Calu3 (cell line): ENCODE results near the gene SUV39H1. TPM values are rescaled to one million over a fixed set of nuclear protein-coding genes. Genes with fewer than 3 reads are reported as not detected.

ENCODE experiments used
- BruUV-seq: library from RNA; stranded (reverse); fragments of 400-500 nt; replicated peaks from 2 replicates; lab custom pipeline; 2021; lab: Mats Ljungman, UMichigan
- CTCF ChIA-PET: fragments of 300-600 bp; sonication (Branson Sonifier 250); formaldehyde crosslinking; loops from one replicate; lab custom pipeline; 2022; ENCODE audit warnings: antibody characterized with exemption; lab: Charles Lee
- DNase-seq: peaks from one replicate; pipeline ENCODE4 v3.0.0; 2022
- H3K27ac Mint-ChIP-seq: one replicate; pipeline ENCODE4 v1.8.0; 2022; ENCODE audit warnings: mixed read lengths; ENCODE audit not compliant: unreplicated experiment
- H3K27me3 Mint-ChIP-seq: one replicate; pipeline ENCODE4 v1.8.0; 2022; ENCODE audit warnings: mixed read lengths; ENCODE audit not compliant: unreplicated experiment
- H3K36me3 Mint-ChIP-seq: one replicate; pipeline ENCODE4 v1.8.0; 2022; ENCODE audit warnings: mild to moderate bottlenecking, moderate library complexity, mixed read lengths; ENCODE audit not compliant: insufficient read depth, unreplicated experiment
- H3K4me1 Mint-ChIP-seq: one replicate; pipeline ENCODE4 v1.8.0; 2022; ENCODE audit warnings: mild to moderate bottlenecking, low read depth, mixed read lengths; ENCODE audit not compliant: unreplicated experiment
- H3K4me3 Mint-ChIP-seq: one replicate; pipeline ENCODE4 v1.8.0; 2022; ENCODE audit warnings: mild to moderate bottlenecking, low read depth, moderate library complexity, mixed read lengths; ENCODE audit not compliant: unreplicated experiment
- H3K9me3 Mint-ChIP-seq: one replicate; pipeline ENCODE4 v1.8.0; 2022; ENCODE audit warnings: low read depth, mixed read lengths; ENCODE audit not compliant: unreplicated experiment
- CTCF ChIP-seq: fragments of 200-600 bp; IDR thresholded peaks from one replicate; pipeline ENCODE4 v1.8.0; 2022; ENCODE audit warnings: antibody characterized with exemption; ENCODE audit not compliant: unreplicated experiment
- intact Hi-C: fragments of 100-400 bp; cut with micrococcal nuclease; formaldehyde crosslinking; loops from one replicate; pipeline ENCODE4 v1.10.0; 2022; ENCODE audit not compliant: unreplicated experiment
- total RNA-seq: library from RNA; stranded (reverse); gene quantifications from 2 replicates; pipeline ENCODE4 v1.2.3, GENCODE V29; 2022

Gene SUV39H1
- total RNA-seq, 1 experiment from 2014 or later: 20.8 TPM

GRCh38 chrX:48663241-48663640 lies 33.3 kb upstream of the SUV39H1 start:
- Mint-ChIP-seq H3K27ac (no peak overlapping the region), H3K4me3 (no peak overlapping the region), H3K4me1 (no peaks in the 10 kb centered on the region), H3K27me3 (no peaks in the 10 kb centered on the region), H3K9me3 (no peaks in the 10 kb centered on the region), H3K36me3 (no peaks in the 10 kb centered on the region)
- CTCF ChIA-PET: no interaction called here
- no TSS peak for BruUV-seq
- no peak for TF ChIP-seq CTCF
- intact Hi-C loops: no loop called here
- DNase-seq: no peak

- H3K36me3 Mint-ChIP-seq: no peaks in the 10 kb centered on the region
- no peak for DNase-seq
- CTCF ChIA-PET: no interaction called here
- no peaks in the 10 kb centered on the region for H3K27me3 Mint-ChIP-seq
- H3K9me3 Mint-ChIP-seq: no peaks in the 10 kb centered on the region
- no peaks in the 10 kb centered on the region for H3K4me1 Mint-ChIP-seq
- intact Hi-C loops: no loop called here
- H3K27ac Mint-ChIP-seq: no peak overlapping the region
- BruUV-seq: no TSS peak
- H3K4me3 Mint-ChIP-seq: no peak overlapping the region
- TF ChIP-seq CTCF: no peak
These were observed 32.4 kb upstream of the SUV39H1 start for GRCh38 chrX:48664156-48664555.

- Mint-ChIP-seq H3K36me3 (no peaks in the 10 kb centered on the region), H3K27ac (no peak overlapping the region), H3K4me1 (no peaks in the 10 kb centered on the region), H3K27me3 (no peaks in the 10 kb centered on the region), H3K4me3 (no peak overlapping the region), H3K9me3 (no peaks in the 10 kb centered on the region)
- CTCF ChIA-PET: no interaction called here
- TF ChIP-seq CTCF: no peak
- DNase-seq: no peak
- intact Hi-C loops: no loop called here
- no TSS peak for BruUV-seq
These were observed 30.5 kb upstream of the SUV39H1 start for GRCh38 chrX:48665991-48666390.

- CTCF ChIA-PET: no interaction called here
- no peaks in the 10 kb centered on the region for H3K27me3 Mint-ChIP-seq
- no peak for TF ChIP-seq CTCF
- BruUV-seq: no TSS peak
- no peak overlapping the region for H3K4me3 Mint-ChIP-seq
- H3K9me3 Mint-ChIP-seq: no peaks in the 10 kb centered on the region
- no peak for DNase-seq
- no peaks in the 10 kb centered on the region for H3K36me3 Mint-ChIP-seq
- no peak overlapping the region for H3K27ac Mint-ChIP-seq
- no peaks in the 10 kb centered on the region for H3K4me1 Mint-ChIP-seq
- intact Hi-C loops: no loop called here
These were observed 29.9 kb upstream of the SUV39H1 start for GRCh38 chrX:48666649-48667048.
